HepG2 (cell line): ENCODE results near the gene CHAF1B. TPM values are rescaled to one million over a fixed set of nuclear protein-coding genes. Genes with fewer than 3 reads are reported as not detected.

Source experiments
- ATAC-seq: fragments of 200-7000 bp; cut with Tn5 transposase; 3 replicates; pipeline ENCODE4 v1.9.1; 2020; ENCODE audit warnings: mild to moderate bottlenecking, moderate library complexity
- BruUV-seq: library from RNA; stranded (reverse); fragments of 400-500 nt; replicated peaks from 2 replicates; lab custom pipeline; 2021; lab: Mats Ljungman, UMichigan
- CTCF ChIA-PET: fragments of 300-600 bp; formaldehyde crosslinking; extraction: SDS; loops from one replicate; lab custom pipeline; 2021; ENCODE audit warnings: low total read pairs, inconsistent platforms, low intra/inter-chr PET ratio; lab: Yijun Ruan, JAX
- POLR2A ChIA-PET: fragments of 350-600 bp; sonication (Branson Sonifier 250); formaldehyde crosslinking; loops from one replicate; lab custom pipeline; 2020; ENCODE audit warnings: antibody characterized with exemption, inconsistent platforms; lab: Yijun Ruan, JAX
- DNase-seq: peaks from one replicate; pipeline ENCODE4 v3.0.0-alpha.2; 2015; ENCODE audit warnings: low spot score
- FAIRE-seq: peaks from 3 replicates; lab custom pipeline; 2011; peaks lifted over from hg19 to GRCh38; lab: Jason Lieb, UNC
- H2AFZ ChIP-seq: one replicate; pipeline ENCODE4 v1.6.1; 2011; ENCODE audit warnings: low read length, inconsistent platforms
- H3K27ac ChIP-seq: fragments of 300-600 bp; 3 replicates; pipeline ENCODE4 v1.8.0; 2011; ENCODE audit warnings: mixed run types, mild to moderate bottlenecking, mixed read lengths, low read length, inconsistent platforms; ENCODE audit not compliant: insufficient read depth; ENCODE audit errors: extremely low read length
- H3K27me3 ChIP-seq, 2 experiments: fragments of 200-600 bp in 1 of 2; 2 replicates in 1 of 2; 3 replicates in 1 of 2; pipeline versions ENCODE4 v1.6.0 to v1.8.0; 2011; ENCODE audit warnings: low read length in 2 of 2, mild to moderate bottlenecking in 2 of 2, moderate library complexity in 2 of 2, inconsistent platforms in 1 of 2; ENCODE audit not compliant: insufficient read depth in 2 of 2, control insufficient read depth in 1 of 2
- H3K36me3 ChIP-seq, 2 experiments: fragments of 200-600 bp in 1 of 2; replicated peaks in 1 of 2; 2 replicates in 1 of 2; 3 replicates in 1 of 2; pipeline versions ENCODE4 v1.5.1 to v1.8.0; 2011; ENCODE audit warnings: low read length in 2 of 2, inconsistent platforms in 1 of 2; ENCODE audit not compliant: insufficient read depth in 2 of 2, control insufficient read depth in 1 of 2
- H3K4me1 ChIP-seq: 2 replicates; pipeline ENCODE4 v1.5.1; 2012; ENCODE audit warnings: low read length, inconsistent platforms; ENCODE audit not compliant: insufficient read depth
- H3K4me2 ChIP-seq: 2 replicates; pipeline ENCODE4 v1.6.0; 2011; ENCODE audit warnings: low read depth, low read length, inconsistent platforms
- H3K4me3 ChIP-seq, 3 experiments: fragments of 200-600 bp in 1 of 3; sonication (generic), shearing (Covaris generic) in 1 of 3; replicated peaks in 1 of 3; 2 replicates each; pipeline ENCODE4 v1.5.1; 2011 to 2016; ENCODE audit warnings: low read length in 3 of 3, inconsistent platforms in 2 of 3, low read depth in 2 of 3, mild to moderate bottlenecking in 2 of 3, control low read depth in 1 of 3, mixed read lengths in 1 of 3; ENCODE audit not compliant: insufficient read depth in 1 of 3
- H3K79me2 ChIP-seq: one replicate; pipeline ENCODE4 v1.6.1; 2011; ENCODE audit warnings: low read length, inconsistent platforms; ENCODE audit not compliant: insufficient read depth
- H3K9ac ChIP-seq: 2 replicates; pipeline ENCODE4 v1.6.0; 2011; ENCODE audit warnings: mild to moderate bottlenecking, low read depth, low read length, inconsistent platforms; ENCODE audit not compliant: insufficient read depth
- H3K9me3 ChIP-seq: 2 replicates; pipeline ENCODE4 v1.5.1; 2012; ENCODE audit warnings: mild to moderate bottlenecking, low read length
- H4K20me1 ChIP-seq: 2 replicates; pipeline ENCODE4 v1.6.0; 2011; ENCODE audit warnings: inconsistent platforms, mild to moderate bottlenecking, low read length, moderate library complexity; ENCODE audit not compliant: insufficient read depth
- BRD4 ChIP-seq: sonication (generic); formaldehyde crosslinking; IDR thresholded peaks from 2 replicates; pipeline ENCODE4 v1.4.0; 2020; ENCODE audit warnings: missing genetic modification reagents
- CAMTA2 ChIP-seq: sonication (generic); formaldehyde crosslinking; IDR thresholded peaks from 2 replicates; pipeline ENCODE4 v1.4.0; 2020; ENCODE audit warnings: mild to moderate bottlenecking, missing genetic modification reagents, borderline replicate concordance
- ELF4 ChIP-seq: sonication (generic); formaldehyde crosslinking; IDR thresholded peaks from 2 replicates; pipeline ENCODE4 v1.5.0; 2020; ENCODE audit warnings: missing genetic modification reagents, mild to moderate bottlenecking, moderate library complexity, borderline replicate concordance
- ETV5 ChIP-seq: IDR thresholded peaks from 2 replicates; pipeline ENCODE4 v1.6.1; 2018; ENCODE audit warnings: missing biosample characterization, missing genetic modification reagents, inconsistent platforms, borderline replicate concordance
- HNRNPK ChIP-seq: fragments of 200-400 bp; formaldehyde crosslinking; IDR thresholded peaks from 2 replicates; pipeline ENCODE4 v1.6.1; 2018; ENCODE audit warnings: low read length, low read depth, moderate library complexity, mild to moderate bottlenecking; ENCODE audit not compliant: poor library complexity, severe bottlenecking
- NR1H2 ChIP-seq: sonication (generic); formaldehyde crosslinking; IDR thresholded peaks from 2 replicates; pipeline ENCODE4 v1.8.1; 2022; ENCODE audit warnings: low read depth, missing genetic modification reagents, borderline replicate concordance
- ZKSCAN1 ChIP-seq: fragments of 150-350 bp; IDR thresholded peaks from 2 replicates; pipeline ENCODE4 v1.6.1; 2014; ENCODE audit warnings: low read length
- ZNF17 ChIP-seq: sonication (generic); formaldehyde crosslinking; IDR thresholded peaks from 2 replicates; pipeline ENCODE4 v1.5.0; 2020; ENCODE audit warnings: mild to moderate bottlenecking, missing genetic modification reagents
- ZNF605 ChIP-seq: sonication (generic); formaldehyde crosslinking; IDR thresholded peaks from 2 replicates; pipeline ENCODE4 v1.8.0; 2022; ENCODE audit warnings: mild to moderate bottlenecking, missing genetic modification reagents
- ZNF629 ChIP-seq: sonication (generic); formaldehyde crosslinking; conservative IDR thresholded peaks from 2 replicates; pipeline ENCODE4 v1.5.0; 2020; ENCODE audit warnings: missing genetic modification reagents
- ZNF652 ChIP-seq: IDR thresholded peaks from 2 replicates; pipeline ENCODE4 v1.6.1; 2016; ENCODE audit warnings: low read depth, borderline replicate concordance
- ZNF792 ChIP-seq: IDR thresholded peaks from 2 replicates; pipeline ENCODE4 v1.6.1; 2016
- ZZZ3 ChIP-seq: sonication (generic); formaldehyde crosslinking; IDR thresholded peaks from 2 replicates; pipeline ENCODE4 v1.4.0; 2020; ENCODE audit warnings: missing genetic modification reagents, mild to moderate bottlenecking, borderline replicate concordance
- WGBS: methylation state at CpG from one replicate; pipeline ENCODE4 v1.1.6; 2017; ENCODE audit warnings: low lambda C conversion rate; 5-methylcytosine and 5-hydroxymethylcytosine counted together
- in situ Hi-C: cut with HindIII; loops from 2 replicates; pipeline ENCODE4 v1.10.0; 2017; ENCODE audit warnings: low pct_unique_long_range_greater_than_20kb; ENCODE audit not compliant: extremely low pct_ligation_motif_present
- intact Hi-C: fragments of 100-400 bp; cut with micrococcal nuclease; formaldehyde crosslinking; loops from one replicate; pipeline ENCODE4 v1.10.0; 2022; ENCODE audit not compliant: unreplicated experiment
- polyA plus RNA-seq, 8 experiments: library from polyadenylated mRNA; depleted of rRNA in 3 of 8; stranded (reverse) in 7 of 8; unstranded in 1 of 8; fragments of >200 nt; fragmentation: Illumina TruSeq in 4 of 8; extraction: Trizol in 4 of 8; gene quantifications; 2 replicates each; pipeline versions ENCODE4 v1.2.1 to v1.2.3, GENCODE V29; 2011 to 2016; ENCODE audit warnings: low read depth in 4 of 8, missing spikeins in 1 of 8, mixed read lengths in 1 of 8; ENCODE audit not compliant: insufficient read depth in 1 of 8
- total RNA-seq, 5 experiments: library from RNA; depleted of rRNA; stranded (reverse); fragments of >200 nt; fragmentation: Illumina TruSeq; extraction: Trizol; gene quantifications; 2 replicates each; pipeline ENCODE4 v1.2.3, GENCODE V29; 2016; ENCODE audit warnings: low read depth in 1 of 5
- TF ChIP-seq, protein P1 (sequence below): sonication (generic); formaldehyde crosslinking; IDR thresholded peaks from 2 replicates; pipeline ENCODE4 v1.5.0; 2020; ENCODE audit warnings: missing genetic modification reagents, mild to moderate bottlenecking, borderline replicate concordance
- TF ChIP-seq, protein P2 (sequence below): sonication (generic); formaldehyde crosslinking; IDR thresholded peaks from 2 replicates; pipeline ENCODE4 v1.4.0; 2020; ENCODE audit warnings: missing genetic modification reagents
- TF ChIP-seq, protein P3 (sequence below): sonication (generic); formaldehyde crosslinking; IDR thresholded peaks from 2 replicates; pipeline ENCODE4 v1.9.0; 2021; ENCODE audit warnings: missing genetic modification reagents, borderline replicate concordance

Gene CHAF1B
- total and polyA plus RNA-seq, 2 of the 13 experiments (the other 11 are each of a cell fraction or from before 2014, with no cell fraction given): 5.1 to 14.1 TPM

DNA sequence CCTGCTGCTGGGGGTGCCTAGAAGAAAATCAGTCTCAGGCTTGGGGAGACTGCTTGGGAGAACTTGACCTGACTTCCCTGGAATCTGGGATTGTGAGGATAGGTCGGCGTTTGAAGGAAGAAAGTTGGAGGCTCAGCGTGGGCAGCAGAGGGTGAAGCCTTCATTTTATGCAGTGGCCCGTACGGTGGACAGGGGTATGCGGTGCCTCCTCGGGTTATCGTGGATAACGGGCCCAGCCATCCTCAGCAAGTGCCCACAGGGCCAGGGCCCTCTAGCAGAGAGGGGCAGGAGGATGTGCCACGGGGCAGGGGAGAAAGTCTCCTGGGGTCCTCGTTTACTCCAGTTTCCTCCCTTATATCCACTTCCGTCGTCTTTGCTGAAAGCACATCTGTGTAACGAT, 34.0 kb downstream of the CHAF1B start:
- Histone ChIP-seq H3K36me3 (peaks cover 1 to 18% of the 10 kb centered on the region in 2 experiments; a peak in 3 of 5 replicates), H2AFZ (no peak overlapping the region), H3K4me1 (0 out of 2 replicates have a peak, but pooled peaks cover 9% of the 10 kb centered on the region), H3K4me2 (no peak overlapping the region), H4K20me1 (no peaks in the 10 kb centered on the region), H3K27me3 (no peaks in the 10 kb centered on the region), H3K4me3 (no peak overlapping the region)
- in situ Hi-C loops: no loop called here
- no peak for DNase-seq
- no peak for ATAC-seq
- BruUV-seq: no TSS peak
- CTCF ChIA-PET: interaction anchor here (0.7 to 1.6 kb wide), 5 partner anchors 61 to 211 kb away, joined by 3 to 9 read pairs (median 4); partner anchors contain the start of gene CLDN14
- 96% methylated on average over 14 of the region's 14 CpGs for WGBS
- TF ChIP-seq ZNF605 (CRISPR knock-in tag): no peak
- TF ChIP-seq CAMTA2 (CRISPR knock-in tag): no peak
- TF ChIP-seq, protein P1, sequence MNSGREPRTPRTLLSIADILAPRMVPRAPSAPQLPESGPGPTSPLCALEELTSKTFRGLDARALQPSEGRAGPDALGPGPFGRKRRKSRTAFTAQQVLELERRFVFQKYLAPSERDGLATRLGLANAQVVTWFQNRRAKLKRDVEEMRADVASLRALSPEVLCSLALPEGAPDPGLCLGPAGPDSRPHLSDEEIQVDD (CRISPR knock-in tag): no peak
- no peak for TF ChIP-seq ZNF652 (CRISPR knock-in tag)
- TF ChIP-seq ZNF629 (CRISPR knock-in tag): no peak
- no peak for TF ChIP-seq ZKSCAN1
- TF ChIP-seq ZNF792 (CRISPR knock-in tag): no peak
- no peak for TF ChIP-seq HNRNPK
- no peak for TF ChIP-seq ETV5 (CRISPR knock-in tag)
- TF ChIP-seq, protein P2, sequence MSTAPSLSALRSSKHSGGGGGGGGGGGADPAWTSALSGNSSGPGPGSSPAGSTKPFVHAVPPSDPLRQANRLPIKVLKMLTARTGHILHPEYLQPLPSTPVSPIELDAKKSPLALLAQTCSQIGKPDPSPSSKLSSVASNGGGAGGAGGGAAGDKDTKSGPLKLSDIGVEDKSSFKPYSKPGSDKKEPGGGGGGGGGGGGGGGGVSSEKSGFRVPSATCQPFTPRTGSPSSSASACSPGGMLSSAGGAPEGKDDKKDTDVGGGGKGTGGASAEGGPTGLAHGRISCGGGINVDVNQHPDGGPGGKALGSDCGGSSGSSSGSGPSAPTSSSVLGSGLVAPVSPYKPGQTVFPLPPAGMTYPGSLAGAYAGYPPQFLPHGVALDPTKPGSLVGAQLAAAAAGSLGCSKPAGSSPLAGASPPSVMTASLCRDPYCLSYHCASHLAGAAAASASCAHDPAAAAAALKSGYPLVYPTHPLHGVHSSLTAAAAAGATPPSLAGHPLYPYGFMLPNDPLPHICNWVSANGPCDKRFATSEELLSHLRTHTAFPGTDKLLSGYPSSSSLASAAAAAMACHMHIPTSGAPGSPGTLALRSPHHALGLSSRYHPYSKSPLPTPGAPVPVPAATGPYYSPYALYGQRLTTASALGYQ (CRISPR knock-in tag): no peak
- TF ChIP-seq NR1H2: no peak
- TF ChIP-seq ZZZ3 (CRISPR knock-in tag): no peak
- TF ChIP-seq ELF4 (CRISPR knock-in tag): no peak
- TF ChIP-seq ZNF17 (CRISPR knock-in tag): no peak
- TF ChIP-seq BRD4 (CRISPR knock-in tag): no peak
- TF ChIP-seq, protein P3, sequence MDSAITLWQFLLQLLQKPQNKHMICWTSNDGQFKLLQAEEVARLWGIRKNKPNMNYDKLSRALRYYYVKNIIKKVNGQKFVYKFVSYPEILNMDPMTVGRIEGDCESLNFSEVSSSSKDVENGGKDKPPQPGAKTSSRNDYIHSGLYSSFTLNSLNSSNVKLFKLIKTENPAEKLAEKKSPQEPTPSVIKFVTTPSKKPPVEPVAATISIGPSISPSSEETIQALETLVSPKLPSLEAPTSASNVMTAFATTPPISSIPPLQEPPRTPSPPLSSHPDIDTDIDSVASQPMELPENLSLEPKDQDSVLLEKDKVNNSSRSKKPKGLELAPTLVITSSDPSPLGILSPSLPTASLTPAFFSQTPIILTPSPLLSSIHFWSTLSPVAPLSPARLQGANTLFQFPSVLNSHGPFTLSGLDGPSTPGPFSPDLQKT: no peak
- TF ChIP-seq, all 625 proteins: peak for 0
- intact Hi-C loops: no loop called here
- no peak for FAIRE-seq
- Histone ChIP-seq H3K27ac (no peak overlapping the region), H3K9ac (no peak overlapping the region), H3K79me2 (no peaks in the 10 kb centered on the region), H3K9me3 (no peaks in the 10 kb centered on the region)
- POLR2A ChIA-PET: no interaction called here
